ENCODE results near the gene PGPEP1. TPM values are rescaled to one million over a fixed set of nuclear protein-coding genes. Genes with fewer than 3 reads are reported as not detected.

The PGPEP1 gene
- total and polyA plus RNA-seq, 10 of the 15 experiments (the other 5 are each of a cell fraction or from before 2014, with no cell fraction given), result 13.8 to 39.4 (median 17.0) TPM

GRCh38 chr19:18304458-18305310, 35.7 kb upstream of the PGPEP1 start (continued):
- no peak for TF ChIP-seq KAT2A (conservative IDR thresholded peaks at IDR 0.05; ENCODE audit: control insufficient read depth, low read depth, low read length)
- TF ChIP-seq HDAC6 (IDR thresholded peaks at IDR 0.05; ENCODE audit: unreplicated experiment), result no peak
- peak; percentile 48; the same call in 1 of the 2 replicates for TF ChIP-seq NFIC (IDR thresholded peaks at IDR 0.05; ENCODE audit: low read depth, low read length)
- TF ChIP-seq NFXL1 (IDR thresholded peaks at IDR 0.05; ENCODE audit: borderline replicate concordance), result no peak
- no peak for TF ChIP-seq ZNF207 (IDR thresholded peaks at IDR 0.05; ENCODE audit: borderline replicate concordance)
- 0 out of 2 replicates have a peak, but pooled peaks have one; percentile 11 for TF ChIP-seq SMAD5 (IDR thresholded peaks at IDR 0.05; ENCODE audit: low read depth)
- peak; percentile 55 for TF ChIP-seq BACH1 (IDR thresholded peaks at IDR 0.05; ENCODE audit: borderline replicate concordance)

GRCh38 chr19:18306209-18306887, 34.0 kb upstream of the PGPEP1 start:
- BruUV-seq (replicated peaks), result no TSS peak
- SMC1A ChIA-PET (ENCODE audit: uncharacterized antibody, unreplicated experiment), result interaction anchor here (1.0 to 1.2 kb wide), 2 partner anchors 9 to 27 kb away, joined by 3 to 5 read pairs; no protein-coding TSS in a partner anchor
- CTCF ChIA-PET, result interaction anchor here (0.7 to 3.8 kb wide), 3 partner anchors 15 to 26 kb away, joined by 3 to 33 read pairs (median 9); partner anchors contain the start of gene LSM4
- peaks cover 3 to 21% of the 10 kb centered on the region in 2 experiments; a peak in 3 of 4 replicates for H3K36me3 ChIP-seq (ENCODE audit: control insufficient read depth in 2 of 2, insufficient read depth in 2 of 2, low read length in 1 of 2)
- WGBS (ENCODE audit: insufficient coverage, insufficient replicate concordance, low lambda C conversion rate, missing lambda C conversion rate), result 8% methylated on average over 26 of the region's 26 CpGs
- RAD21 ChIA-PET (ENCODE audit: unreplicated experiment), result interaction anchor here (1.0 to 1.8 kb wide), 5 partner anchors 16 to 27 kb away, joined by 3 to 24 read pairs (median 3); partner anchors contain the start of gene LSM4
- no peaks in the 10 kb centered on the region for H4K20me1 ChIP-seq (ENCODE audit: control insufficient read depth, insufficient read depth)
- H3K4me1 ChIP-seq (ENCODE audit: control insufficient read depth, insufficient read depth, low read length), result peaks cover 22% of the 10 kb centered on the region
- ATAC-seq (no peak), FAIRE-seq (no peak), DNase-seq (ENCODE audit: low read depth, low spot score) (no peak)
- H2AFZ ChIP-seq (ENCODE audit: control insufficient read depth, low read depth, low read length), result no peak overlapping the region
- in situ Hi-C loops (cut with MboI) (no loop called here), intact Hi-C loops (cut with micrococcal nuclease; ENCODE audit: unreplicated experiment) (no loop called here)
- POLR2A ChIA-PET, result interaction anchor here (1.0 to 5.8 kb wide), 7 partner anchors 10 to 27 kb away, joined by 3 to 196 read pairs (median 9); partner anchors contain the start of gene JUND
- H3K4me2 ChIP-seq (ENCODE audit: control insufficient read depth, insufficient read depth), result peak overlapping the region; percentile 32
- H3K4me3 ChIP-seq, result peak overlapping the region; percentile 89; the same call in 1 of the 2 replicates
- no peaks in the 10 kb centered on the region for H3K9me3 ChIP-seq (replicated peaks; ENCODE audit: control insufficient read depth, insufficient read depth, low read length)
- H3K27me3 ChIP-seq (replicated peaks in 1 of 2; ENCODE audit: control insufficient read depth in 2 of 2, insufficient read depth in 2 of 2, low read length in 1 of 2), result no peaks in the 10 kb centered on the region
- peaks cover 20% of the 10 kb centered on the region for H3K79me2 ChIP-seq (ENCODE audit: control insufficient read depth, insufficient read depth, low read length)
- peak overlapping the region; percentile 56 for H3K27ac ChIP-seq (ENCODE audit: control insufficient read depth, insufficient read depth)
- no peak overlapping the region for H3K9ac ChIP-seq (ENCODE audit: control insufficient read depth, insufficient read depth, low read length)
- TF ChIP-seq USF1 (IDR thresholded peaks at IDR 0.05; ENCODE audit: borderline replicate concordance, extremely low read length, insufficient read depth, low read depth, low read length), result no peak
- TF ChIP-seq MLLT1 (IDR thresholded peaks at IDR 0.05), result no peak
- no peak for TF ChIP-seq JUND (IDR thresholded peaks at IDR 0.05; ENCODE audit: low read depth, low read length)
- TF ChIP-seq CTCF (IDR thresholded peaks at IDR 0.05 in 2 of 3, conservative IDR thresholded peaks at IDR 0.05 in 1 of 3; ENCODE audit: control insufficient read depth in 2 of 3, extremely low read depth in 1 of 3, insufficient read depth in 1 of 3, low read depth in 3 of 3, low read length in 3 of 3), result no peak
- no peak for TF ChIP-seq TAF1 (IDR thresholded peaks at IDR 0.05; ENCODE audit: borderline replicate concordance, low read depth, low read length)
- no peak for TF ChIP-seq ELK1 (IDR thresholded peaks at IDR 0.05; ENCODE audit: low read depth, low read length)
- TF ChIP-seq FOXM1 (IDR thresholded peaks at IDR 0.05; ENCODE audit: low read depth, low read length), result 0 out of 2 replicates have a peak, but pooled peaks have one; percentile 9
